ENCODE measurements around the gene ENPP3.

DNA sequence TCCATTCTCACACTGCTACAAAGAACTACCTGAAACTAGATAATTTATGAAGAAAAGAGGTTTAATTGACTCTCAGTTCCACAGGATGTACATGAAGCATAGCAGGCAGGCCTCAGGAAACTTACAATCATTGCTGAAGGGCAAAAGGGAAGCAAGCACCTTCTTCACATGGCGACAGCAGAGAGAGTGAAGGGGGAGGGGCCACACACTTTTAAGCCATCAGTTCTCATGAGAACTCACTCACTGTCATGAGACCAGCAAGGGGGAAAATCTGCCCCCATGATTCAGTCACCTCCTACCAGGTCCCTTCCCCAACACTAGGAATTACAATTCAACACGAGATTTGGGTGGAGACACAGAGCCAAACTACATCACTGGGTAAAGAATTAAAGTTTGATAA lies 158.3 kb downstream of the ENPP3 start:
- TF ChIP-seq, protein P1, sequence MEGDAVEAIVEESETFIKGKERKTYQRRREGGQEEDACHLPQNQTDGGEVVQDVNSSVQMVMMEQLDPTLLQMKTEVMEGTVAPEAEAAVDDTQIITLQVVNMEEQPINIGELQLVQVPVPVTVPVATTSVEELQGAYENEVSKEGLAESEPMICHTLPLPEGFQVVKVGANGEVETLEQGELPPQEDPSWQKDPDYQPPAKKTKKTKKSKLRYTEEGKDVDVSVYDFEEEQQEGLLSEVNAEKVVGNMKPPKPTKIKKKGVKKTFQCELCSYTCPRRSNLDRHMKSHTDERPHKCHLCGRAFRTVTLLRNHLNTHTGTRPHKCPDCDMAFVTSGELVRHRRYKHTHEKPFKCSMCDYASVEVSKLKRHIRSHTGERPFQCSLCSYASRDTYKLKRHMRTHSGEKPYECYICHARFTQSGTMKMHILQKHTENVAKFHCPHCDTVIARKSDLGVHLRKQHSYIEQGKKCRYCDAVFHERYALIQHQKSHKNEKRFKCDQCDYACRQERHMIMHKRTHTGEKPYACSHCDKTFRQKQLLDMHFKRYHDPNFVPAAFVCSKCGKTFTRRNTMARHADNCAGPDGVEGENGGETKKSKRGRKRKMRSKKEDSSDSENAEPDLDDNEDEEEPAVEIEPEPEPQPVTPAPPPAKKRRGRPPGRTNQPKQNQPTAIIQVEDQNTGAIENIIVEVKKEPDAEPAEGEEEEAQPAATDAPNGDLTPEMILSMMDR (IDR thresholded peaks at IDR 0.05; ENCODE audit: poor library complexity) = no peak
- no peak for TF ChIP-seq EZH2 (IDR thresholded peaks at IDR 0.05; ENCODE audit: borderline replicate concordance)
- no peak for TF ChIP-seq EZH2phosphoT487 (IDR thresholded peaks at IDR 0.05; ENCODE audit: low read depth, severe bottlenecking, unreplicated experiment)

All from hepatocyte (in vitro differentiated cells).